GM12873 (cell line): ENCODE results near the gene CABP4.

ENCODE experiments used
- CTCF ChIP-seq: IDR thresholded peaks from 2 replicates; pipeline ENCODE4 v1.5.1; 2012; ENCODE audit warnings: low read depth, mild to moderate bottlenecking, moderate library complexity, low read length, control low read depth; ENCODE audit not compliant: insufficient read depth; ENCODE audit errors: missing control alignments

CABP4 gene

GRCh38 chr11:67466367-67466766 lies 11.2 kb downstream of the CABP4 start:
- no peak for TF ChIP-seq CTCF

- no peak for TF ChIP-seq CTCF
Measured at GRCh38 chr11:67466962-67467771, 12.0 kb downstream of the CABP4 start.

- no peak for TF ChIP-seq CTCF
Measured at GRCh38 chr11:67468056-67468455, 12.9 kb downstream of the CABP4 start.

GRCh38 chr11:67468456-67468758 lies 13.3 kb downstream of the CABP4 start:
- TF ChIP-seq CTCF, result no peak

GRCh38 chr11:67468759-67469507 lies 13.8 kb downstream of the CABP4 start, which contains the start of gene TMEM134:
TMEM134 (minus strand) TSS chr11:67469251; CDS start chr11:67469192, 59 bp downstream.
- TF ChIP-seq CTCF, result peak; percentile 68

- no peak for TF ChIP-seq CTCF
Measured at GRCh38 chr11:67469508-67469811, 14.3 kb downstream of the CABP4 start.

GRCh38 chr11:67470337-67471002 lies 15.3 kb downstream of the CABP4 start:
- no peak for TF ChIP-seq CTCF
